Measurements from ENCODE around the gene PRCD. TPM values are rescaled to one million over a fixed set of nuclear protein-coding genes. Genes with fewer than 3 reads are reported as not detected.
"Not testable (repeated sequence)": the region's sequence is repeated elsewhere in the genome, so short reads cannot be mapped to it uniquely, and the experiment has no call there.

Gene PRCD
- total and polyA plus RNA-seq, 12 donors = 1.5 to 17.3 (median 2.6) TPM

GRCh38 chr17:76515274-76515949 is 24.4 kb upstream of the PRCD start:
- Histone ChIP-seq H3K27me3 (no peaks in the 10 kb centered on the region), H3K9me3 (no peaks in the 10 kb centered on the region), H3K27ac (peak overlapping the region; percentile 10 to 91 (median 76)), H3K36me3 (no peaks in the 10 kb centered on the region), H3K4me3 (peak overlapping the region in 7 of 10 donors; percentile 12 to 45 (median 30)), H3K4me1 (peaks cover 0 to 47% (median 15%) of the 10 kb centered on the region in 9 donors)
- ATAC-seq (peak; percentile 39 to 82 (median 74)), DNase-seq (peak; percentile 55 to 68)
- intact Hi-C loops (cut with DNase I) = no loop called here
- WGBS, 2 donors = 38 to 51% methylated on average over 22 of the region's 22 CpGs
- TF ChIP-seq CTCF (IDR thresholded peaks at IDR 0.05) = no peak

- intact Hi-C loops (cut with DNase I) = no loop called here
- no peak for TF ChIP-seq CTCF (IDR thresholded peaks at IDR 0.05)
- no peaks in the 10 kb centered on the region for H3K9me3 ChIP-seq
- DNase-seq (no peak), ATAC-seq (no peak)
- H3K4me3 ChIP-seq = no peak overlapping the region
- H3K36me3 ChIP-seq = no peaks in the 10 kb centered on the region
- H3K27me3 ChIP-seq = no peaks in the 10 kb centered on the region
- peak overlapping the region in 1 of 10 donors; percentile 26 for H3K27ac ChIP-seq
- WGBS, 2 donors = 92 to 94% methylated on average over 11 of the region's 11 CpGs
- peaks cover 0 to 30% (median 15%) of the 10 kb centered on the region in 9 donors for H3K4me1 ChIP-seq
These were observed 22.2 kb upstream of the PRCD start for GRCh38 chr17:76517638-76518038.

GRCh38 chr17:76519048-76519966 is 20.5 kb upstream of the PRCD start:
- ATAC-seq = peak in 3 of 8 donors; percentile 5 to 34 (median 9)
- no peak for TF ChIP-seq CTCF (IDR thresholded peaks at IDR 0.05)
- Histone ChIP-seq H3K9me3 (no peaks in the 10 kb centered on the region), H3K4me3 (no peak overlapping the region), H3K4me1 (peaks cover under 1 to 42% (median 25%) of the 10 kb centered on the region in 9 donors), H3K27ac (peak overlapping the region in 3 of 10 donors; percentile 41 to 49 (median 44)), H3K36me3 (no peaks in the 10 kb centered on the region), H3K27me3 (no peaks in the 10 kb centered on the region)
- WGBS, 2 donors = 62 to 64% methylated on average over 15 of the region's 15 CpGs
- no peak for DNase-seq
- intact Hi-C loops (cut with DNase I) = no loop called here

- peak overlapping the region in 2 of 10 donors; percentile 4 to 22 for H3K27ac ChIP-seq
- intact Hi-C loops (cut with DNase I) = loop anchor here in 5 of 10 donors (5.0 to 10.0 kb wide), 3 partner anchors 101 to 106 kb away; no protein-coding TSS in a partner anchor
- H3K4me3 ChIP-seq = no peak overlapping the region
- WGBS, 2 donors = 81 to 90% methylated on average over 7 of the region's 7 CpGs
- TF ChIP-seq CTCF (IDR thresholded peaks at IDR 0.05) = no peak
- H3K9me3 ChIP-seq = no peaks in the 10 kb centered on the region
- no peaks in the 10 kb centered on the region for H3K36me3 ChIP-seq
- ATAC-seq (no peak), DNase-seq (no peak)
- H3K4me1 ChIP-seq = peaks cover 11 to 33% (median 24%) of the 10 kb centered on the region in 9 donors
- H3K27me3 ChIP-seq = no peaks in the 10 kb centered on the region
These were observed 18.6 kb upstream of the PRCD start for GRCh38 chr17:76521262-76521661.

- Histone ChIP-seq H3K27ac (peak overlapping the region in 1 of 10 donors; percentile 4), H3K4me1 (peaks cover 11 to 29% (median 22%) of the 10 kb centered on the region in 9 donors)
- WGBS, 2 donors = 90 to 95% methylated on average over 10 of the region's 10 CpGs
- H3K9me3 ChIP-seq, ATAC-seq, H3K36me3 ChIP-seq, H3K27me3 ChIP-seq, DNase-seq, H3K4me3 ChIP-seq: not testable (repeated sequence)
- intact Hi-C loops (cut with DNase I) = loop anchor here in 8 of 10 donors (2.0 to 10.0 kb wide), 7 partner anchors 25 to 106 kb away; no protein-coding TSS in a partner anchor
These were observed 18.2 kb upstream of the PRCD start for GRCh38 chr17:76521683-76522082.
